ENCODE data around the gene USP1. TPM values are rescaled to one million over a fixed set of nuclear protein-coding genes. Genes with fewer than 3 reads are reported as not detected.

USP1 gene
- total RNA-seq, 3 donors from 2014 or later = 21.9 to 27.8 (median 26.5) TPM

DNA sequence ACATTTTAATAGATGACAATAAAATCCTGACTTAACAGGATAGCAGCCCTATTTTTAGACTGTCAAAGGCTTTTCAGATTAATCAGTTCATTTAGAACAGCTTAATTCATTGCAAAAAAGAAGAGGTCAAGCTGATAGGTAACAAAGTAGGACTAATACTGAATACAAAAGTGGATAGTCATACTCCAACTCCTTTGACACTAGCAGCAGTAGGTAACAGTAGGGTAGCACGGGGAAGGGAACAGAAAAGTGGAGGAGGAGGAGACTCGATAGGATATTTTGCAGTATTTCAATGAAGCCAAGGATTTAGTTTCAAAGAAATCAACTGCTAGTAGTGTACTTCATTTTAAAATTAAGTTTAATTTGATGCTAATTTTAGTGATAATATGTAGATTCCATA, 51.1 kb downstream of the USP1 start:
- Histone ChIP-seq H3K4me1 (ENCODE audit: low read depth) (no peaks in the 10 kb centered on the region), H3K4me3 (no peak overlapping the region), H3K9me3 (no peaks in the 10 kb centered on the region), H3K36me3 (ENCODE audit: low read depth) (no peaks in the 10 kb centered on the region)
- ATAC-seq (no peak), DNase-seq (no peak)
- intact Hi-C loops (cut with DNase I, micrococcal nuclease) = no loop called here
- TF ChIP-seq, protein P1, sequence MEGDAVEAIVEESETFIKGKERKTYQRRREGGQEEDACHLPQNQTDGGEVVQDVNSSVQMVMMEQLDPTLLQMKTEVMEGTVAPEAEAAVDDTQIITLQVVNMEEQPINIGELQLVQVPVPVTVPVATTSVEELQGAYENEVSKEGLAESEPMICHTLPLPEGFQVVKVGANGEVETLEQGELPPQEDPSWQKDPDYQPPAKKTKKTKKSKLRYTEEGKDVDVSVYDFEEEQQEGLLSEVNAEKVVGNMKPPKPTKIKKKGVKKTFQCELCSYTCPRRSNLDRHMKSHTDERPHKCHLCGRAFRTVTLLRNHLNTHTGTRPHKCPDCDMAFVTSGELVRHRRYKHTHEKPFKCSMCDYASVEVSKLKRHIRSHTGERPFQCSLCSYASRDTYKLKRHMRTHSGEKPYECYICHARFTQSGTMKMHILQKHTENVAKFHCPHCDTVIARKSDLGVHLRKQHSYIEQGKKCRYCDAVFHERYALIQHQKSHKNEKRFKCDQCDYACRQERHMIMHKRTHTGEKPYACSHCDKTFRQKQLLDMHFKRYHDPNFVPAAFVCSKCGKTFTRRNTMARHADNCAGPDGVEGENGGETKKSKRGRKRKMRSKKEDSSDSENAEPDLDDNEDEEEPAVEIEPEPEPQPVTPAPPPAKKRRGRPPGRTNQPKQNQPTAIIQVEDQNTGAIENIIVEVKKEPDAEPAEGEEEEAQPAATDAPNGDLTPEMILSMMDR (IDR thresholded peaks at IDR 0.05) = no peak

DNA sequence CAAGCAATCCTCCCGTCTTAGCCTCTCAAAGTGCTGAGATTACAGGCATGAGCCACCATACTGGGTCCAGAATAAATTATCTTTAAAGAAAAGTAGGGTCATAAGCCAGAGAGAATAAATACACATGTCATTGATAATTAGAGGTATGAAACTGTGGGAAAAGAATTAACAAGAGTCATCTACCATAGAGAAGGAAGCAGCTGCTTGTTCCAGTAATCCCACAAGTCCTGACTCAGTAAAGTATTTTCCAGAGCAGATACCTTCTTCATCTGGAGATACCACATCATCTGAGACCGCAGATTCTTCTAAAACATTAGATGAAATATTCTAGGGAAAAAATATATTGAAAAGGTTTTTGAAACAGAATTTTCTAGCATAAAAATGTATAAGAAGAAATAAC, 55.7 kb downstream of the USP1 start:
- TF ChIP-seq, protein P1 (IDR thresholded peaks at IDR 0.05) = no peak
- ATAC-seq (no peak), DNase-seq (no peak)
- H3K4me3 ChIP-seq = no peak overlapping the region
- no peaks in the 10 kb centered on the region for H3K36me3 ChIP-seq (ENCODE audit: low read depth)
- intact Hi-C loops (cut with DNase I, micrococcal nuclease) = no loop called here
- no peaks in the 10 kb centered on the region for H3K4me1 ChIP-seq (ENCODE audit: low read depth)
- H3K9me3 ChIP-seq = no peaks in the 10 kb centered on the region

DNA sequence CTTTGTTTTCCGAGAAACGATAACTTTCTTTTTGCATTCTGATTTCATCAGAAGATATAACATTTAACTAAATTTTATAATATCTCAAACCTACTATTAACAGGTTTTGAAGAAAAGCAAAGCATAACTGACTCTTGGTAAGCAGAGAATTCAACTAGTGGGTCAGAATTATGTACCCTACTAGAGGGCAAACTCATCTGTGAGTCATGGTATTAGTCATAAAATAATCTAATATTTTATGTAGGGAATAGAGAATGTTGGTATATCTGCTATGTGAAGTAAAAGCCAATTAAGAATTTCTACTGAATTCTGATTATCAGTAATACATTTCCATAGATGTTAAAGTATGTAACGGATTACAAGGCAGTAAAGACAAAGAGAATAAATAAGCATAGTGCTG, 56.8 kb downstream of the USP1 start:
- ATAC-seq = no peak
- H3K36me3 ChIP-seq (ENCODE audit: low read depth) = no peaks in the 10 kb centered on the region
- TF ChIP-seq, protein P1 (IDR thresholded peaks at IDR 0.05) = no peak

DNA sequence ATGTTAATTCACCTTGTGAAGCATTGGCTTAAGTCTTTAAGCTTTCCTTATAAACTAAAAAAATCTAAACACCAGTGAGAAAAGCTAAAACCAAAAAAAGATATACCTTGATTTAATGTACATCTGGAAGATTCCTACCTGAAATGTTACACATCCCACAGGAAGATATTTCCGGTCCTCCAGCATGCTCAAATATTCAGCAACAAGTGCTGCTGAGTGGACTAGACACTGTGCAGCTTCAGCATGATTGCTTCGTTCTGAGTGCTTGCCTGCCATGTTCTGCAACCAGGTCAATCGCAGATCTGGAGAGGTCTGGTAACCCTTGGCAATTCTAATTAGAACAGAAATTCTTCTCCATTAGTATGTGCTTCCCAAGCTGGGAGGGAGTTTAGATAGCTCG, 57.3 kb downstream of the USP1 start:
- no peak overlapping the region for H3K4me3 ChIP-seq
- no peaks in the 10 kb centered on the region for H3K9me3 ChIP-seq
- TF ChIP-seq, protein P1 (IDR thresholded peaks at IDR 0.05) = no peak
- DNase-seq = no peak
- intact Hi-C loops (cut with DNase I, micrococcal nuclease) = no loop called here
- no peaks in the 10 kb centered on the region for H3K36me3 ChIP-seq (ENCODE audit: low read depth)
- no peak for ATAC-seq
- H3K4me1 ChIP-seq (ENCODE audit: low read depth) = no peaks in the 10 kb centered on the region

More for the DNA sequence above, 56.8 kb downstream of the USP1 start:
- no peak overlapping the region for H3K4me3 ChIP-seq
- no peak for DNase-seq
- H3K9me3 ChIP-seq = no peaks in the 10 kb centered on the region
- H3K4me1 ChIP-seq (ENCODE audit: low read depth) = no peaks in the 10 kb centered on the region
- intact Hi-C loops (cut with DNase I, micrococcal nuclease) = no loop called here

DNA sequence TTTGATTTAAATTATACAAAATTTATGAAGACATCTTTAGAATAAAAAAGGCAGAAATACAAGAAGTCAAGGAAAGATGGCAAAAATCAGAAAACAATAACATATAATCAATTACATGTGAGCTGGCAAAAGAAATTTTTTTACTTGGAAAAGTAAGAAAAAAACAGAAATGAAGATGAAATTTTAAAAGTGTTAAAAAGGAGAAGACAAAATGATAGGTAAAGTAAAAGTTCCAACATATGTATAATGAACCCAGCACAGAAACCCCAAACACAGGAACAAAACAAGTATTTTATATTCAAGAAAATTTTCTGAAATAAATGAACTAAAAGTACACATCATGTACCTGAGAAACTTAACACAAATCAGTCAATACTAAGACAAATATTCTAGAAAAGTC, 63.4 kb downstream of the USP1 start:
- H3K4me1 ChIP-seq (ENCODE audit: low read depth) = no peaks in the 10 kb centered on the region
- TF ChIP-seq, protein P1 (IDR thresholded peaks at IDR 0.05) = no peak
- H3K36me3 ChIP-seq (ENCODE audit: low read depth) = no peaks in the 10 kb centered on the region
- DNase-seq = no peak
- H3K4me3 ChIP-seq = no peak overlapping the region
- ATAC-seq = no peak
- H3K9me3 ChIP-seq = no peaks in the 10 kb centered on the region
- intact Hi-C loops (cut with DNase I, micrococcal nuclease) = no loop called here

Other genes starting within 250 kb of the USP1 start
- gene L1TD1, start 242.2 kb upstream of the USP1 start, total RNA-seq = 10 to 100 TPM in 1 of 3 donors, 1 to 10 TPM in 1, under 1 TPM in 1; 0.98 to 12.0 (median 1.4) TPM
- 1 to 10 TPM; 1.6 to 2.6 (median 1.7) TPM for gene KANK4, start 117.6 kb upstream of the USP1 start, total RNA-seq
- gene ANGPTL3, start 160.5 kb downstream of the USP1 start, total RNA-seq = not detected